GM18873 (cell line): ENCODE data around the gene GRID1.

Source experiments
- ATAC-seq: cut with Tn5 transposase; IDR thresholded peaks from one replicate; pipeline ENCODE4 v1.9.1; 2021; ENCODE audit warnings: mild to moderate bottlenecking, moderate library complexity, moderate number of reproducible peaks; ENCODE audit not compliant: unreplicated experiment, low FRiP score

The GRID1 gene

DNA sequence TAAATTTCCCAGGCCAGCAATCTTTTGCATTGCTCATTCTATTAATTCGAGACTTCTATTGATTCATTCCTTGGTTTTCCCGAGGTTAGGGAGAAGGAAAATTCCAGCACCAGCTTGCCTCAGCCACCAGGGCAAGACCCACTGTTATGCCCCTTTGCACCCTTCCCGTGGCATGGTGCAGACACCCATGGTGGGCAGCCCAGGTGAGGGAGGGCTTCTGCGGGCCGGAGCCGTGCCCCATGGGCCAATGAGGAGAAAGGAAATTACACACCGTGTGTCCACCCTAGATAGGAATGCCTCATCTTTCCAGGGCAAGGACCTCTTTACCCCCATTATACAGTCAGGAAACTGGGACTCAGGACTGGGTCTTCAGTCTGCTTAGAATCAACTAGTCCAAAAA is 4.5 kb upstream of the GRID1 start:
- ATAC-seq: no peak

DNA sequence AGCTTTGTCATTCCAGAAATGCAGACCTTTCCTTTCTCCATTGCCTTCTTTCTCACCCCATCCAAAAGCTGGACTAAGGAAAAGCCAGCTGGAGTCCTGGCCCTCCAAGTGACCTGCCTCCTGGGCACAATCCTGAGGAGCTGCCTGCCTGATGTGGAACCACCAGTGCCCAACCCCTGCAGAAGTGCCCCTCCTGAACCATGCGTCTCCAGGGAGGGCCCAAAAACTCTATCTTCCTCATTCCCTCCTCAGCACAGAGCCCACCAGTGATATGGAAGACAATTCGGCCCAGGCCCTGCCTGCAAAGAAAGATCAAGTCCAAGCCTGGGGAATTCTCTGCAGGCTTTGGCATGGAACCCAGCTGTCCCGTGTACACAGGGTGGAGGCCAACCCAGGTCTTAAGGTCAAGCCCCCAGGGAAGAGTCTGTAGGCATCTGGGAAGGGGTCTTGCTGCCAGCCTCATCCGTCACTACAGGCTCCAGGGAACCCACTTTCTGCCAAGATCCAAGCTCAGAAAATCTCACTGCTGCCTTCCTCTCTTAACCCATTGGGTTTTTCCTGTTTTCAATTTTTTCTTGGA is 3.5 kb upstream of the GRID1 start:
- no peak for ATAC-seq

DNA sequence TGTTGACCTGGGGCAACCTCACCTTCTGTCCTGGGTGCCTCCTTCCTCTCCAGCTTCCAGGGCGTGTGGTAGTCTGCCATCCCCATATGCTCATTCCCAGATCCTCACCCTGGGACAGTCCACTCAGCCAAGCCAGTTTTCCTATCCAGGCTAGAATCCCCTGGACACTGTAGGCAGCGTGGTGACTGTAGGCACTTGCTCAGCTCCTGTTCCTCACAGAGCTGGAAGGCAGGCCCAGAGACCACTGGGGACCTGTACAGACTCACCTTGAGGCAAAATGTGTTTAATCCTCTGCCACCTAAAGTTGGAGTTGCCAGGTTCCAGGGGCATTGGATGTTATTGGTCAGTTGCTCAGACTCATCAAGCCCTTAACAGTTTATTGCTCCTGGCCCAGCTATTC is 2.4 kb upstream of the GRID1 start:
- ATAC-seq: no peak

DNA sequence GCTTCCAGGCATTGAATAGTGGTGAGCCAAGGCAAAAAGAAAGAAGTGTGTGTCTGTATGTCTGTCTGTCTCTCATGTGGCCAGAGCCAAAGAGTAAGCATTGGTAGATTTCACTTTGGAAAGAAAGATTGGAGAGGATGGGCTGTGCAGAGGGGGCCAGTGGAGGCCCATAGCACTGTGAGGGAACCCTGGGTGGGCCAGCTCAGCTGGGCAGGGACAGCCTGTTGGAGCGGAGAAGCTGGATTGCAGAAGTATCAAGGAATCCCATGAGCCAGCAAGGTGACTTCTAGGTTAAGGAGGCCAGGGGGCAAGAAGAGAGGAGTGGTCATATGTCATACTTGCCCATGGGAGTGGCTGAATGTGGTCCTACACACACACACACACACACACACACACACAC is 1.5 kb upstream of the GRID1 start:
- ATAC-seq: no peak

DNA sequence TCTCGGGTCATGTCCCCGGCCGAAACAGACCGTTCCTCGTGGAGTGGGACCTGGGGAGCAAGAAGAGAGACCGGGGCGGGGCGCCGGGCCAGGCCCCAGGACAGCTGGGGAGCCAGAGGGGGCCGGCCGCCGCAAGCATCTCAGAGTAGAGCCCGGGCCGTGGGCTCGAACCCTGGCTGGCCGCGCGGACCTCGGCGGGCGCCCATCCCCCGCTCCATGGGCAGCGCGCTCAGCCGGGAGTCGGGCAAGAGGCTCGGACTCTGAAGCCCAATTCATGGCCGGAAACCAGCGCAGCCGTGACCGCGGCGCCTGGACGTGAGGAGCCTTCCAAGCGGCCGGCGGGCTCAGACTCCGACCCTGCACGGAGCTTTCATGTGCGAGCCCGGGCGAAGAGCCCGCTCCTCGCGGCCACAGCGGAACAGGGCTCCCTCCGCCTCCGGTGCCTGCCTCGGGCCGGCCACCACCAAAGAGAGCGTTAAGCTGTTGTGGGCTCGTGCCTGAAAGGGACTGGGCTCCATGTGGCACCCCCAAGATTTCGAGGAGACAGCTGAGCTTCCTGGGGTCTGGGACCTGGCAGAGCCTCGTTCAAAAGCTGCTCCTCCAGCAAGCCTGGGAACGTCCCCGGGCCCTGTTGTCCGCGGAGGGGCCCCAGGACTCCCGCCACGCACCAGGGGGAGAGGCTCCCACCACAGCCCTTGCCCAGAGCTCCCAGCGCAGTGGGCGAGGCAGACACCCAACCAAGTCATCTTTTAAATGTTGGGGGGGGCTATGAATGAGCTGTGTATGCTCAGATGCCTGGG is 757 bp upstream of the GRID1 start:
- ATAC-seq: no peak

DNA sequence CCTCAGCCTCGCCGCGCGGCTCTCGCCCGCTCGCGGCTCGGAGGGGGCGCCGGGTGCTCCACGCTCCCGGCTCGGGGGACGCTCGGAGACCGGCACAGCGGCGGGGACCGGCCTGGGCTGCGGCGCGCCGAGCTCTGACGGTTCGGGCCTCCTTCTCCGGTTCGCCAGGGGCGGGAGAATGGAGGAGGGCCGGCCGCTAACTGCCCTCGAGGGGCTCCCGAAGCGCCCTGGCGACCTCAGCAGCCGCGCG is 232 bp upstream of the GRID1 start:
- ATAC-seq: no peak

DNA sequence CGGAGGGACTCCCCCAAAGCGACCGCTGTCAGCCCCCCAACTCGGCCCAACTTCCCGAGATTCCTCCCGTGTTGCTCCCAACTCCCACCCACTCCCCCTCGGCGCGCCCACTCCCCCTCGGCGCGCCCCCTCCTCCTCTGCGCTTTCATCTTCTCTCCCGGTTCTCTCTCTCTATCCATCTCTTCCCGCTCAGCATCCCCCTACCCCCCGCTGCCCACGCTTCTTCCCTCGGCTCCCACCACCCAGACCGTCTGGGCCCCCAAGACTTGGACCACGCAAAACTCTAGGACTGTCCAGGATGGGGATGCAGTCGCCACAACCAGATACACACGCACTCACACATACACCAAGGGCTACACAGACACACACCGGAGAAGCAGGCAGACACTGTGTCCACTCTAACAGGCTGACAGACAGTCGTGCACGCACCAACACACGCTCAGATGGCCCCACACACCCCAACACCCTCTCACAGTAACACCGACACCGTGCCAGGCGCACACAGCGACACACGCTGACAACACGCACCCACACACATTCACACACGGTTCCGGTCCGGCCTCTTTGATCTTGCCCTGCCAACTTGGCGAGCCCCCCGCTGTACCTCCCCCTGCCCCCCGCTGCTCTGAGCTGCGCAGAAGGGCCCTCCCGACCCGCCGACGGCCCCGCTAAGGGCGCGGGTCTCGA is 1.1 kb downstream of the GRID1 start:
- no peak for ATAC-seq

DNA sequence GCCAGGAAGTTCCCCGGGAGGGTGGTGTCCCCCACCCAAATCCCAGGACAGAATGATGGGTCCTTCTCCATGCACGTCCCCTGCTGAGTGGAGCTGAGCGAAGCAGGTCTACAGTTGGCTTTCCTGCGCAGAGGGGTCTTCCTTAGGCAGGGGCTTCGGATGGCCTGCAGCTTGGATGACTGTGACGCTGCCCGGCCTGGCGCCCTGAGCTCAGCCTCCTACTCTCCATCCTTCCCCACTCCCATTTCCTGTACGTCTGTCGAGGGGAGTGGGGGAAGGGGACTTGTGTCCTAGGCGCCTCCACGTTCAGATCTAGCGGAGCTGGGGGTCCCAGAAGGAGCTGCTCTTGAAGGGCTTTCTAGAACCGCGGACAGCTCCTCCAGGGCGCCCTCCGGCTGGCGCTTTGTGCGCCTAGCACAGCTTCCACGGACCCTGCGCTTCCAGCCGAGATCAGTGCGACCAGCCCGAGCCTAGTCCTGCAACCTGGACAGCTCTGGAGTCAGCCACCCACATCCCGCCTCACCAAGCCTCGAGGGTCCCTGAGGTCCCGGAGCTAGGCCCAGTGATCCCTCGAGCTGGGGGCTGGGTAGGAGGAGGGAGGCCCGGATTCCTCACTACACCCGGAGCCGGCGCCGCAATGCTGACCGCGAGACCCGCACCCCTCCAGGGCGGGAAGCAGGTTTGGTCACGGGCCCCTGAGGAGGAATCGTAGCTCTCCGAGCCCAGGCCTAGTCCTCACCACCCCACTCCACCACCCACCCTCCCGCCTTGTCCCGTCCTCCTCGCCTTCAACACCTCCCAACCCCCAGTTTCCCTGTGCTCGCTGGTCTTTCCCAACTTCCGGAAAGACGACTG is 1.9 kb downstream of the GRID1 start:
- ATAC-seq: no peak

DNA sequence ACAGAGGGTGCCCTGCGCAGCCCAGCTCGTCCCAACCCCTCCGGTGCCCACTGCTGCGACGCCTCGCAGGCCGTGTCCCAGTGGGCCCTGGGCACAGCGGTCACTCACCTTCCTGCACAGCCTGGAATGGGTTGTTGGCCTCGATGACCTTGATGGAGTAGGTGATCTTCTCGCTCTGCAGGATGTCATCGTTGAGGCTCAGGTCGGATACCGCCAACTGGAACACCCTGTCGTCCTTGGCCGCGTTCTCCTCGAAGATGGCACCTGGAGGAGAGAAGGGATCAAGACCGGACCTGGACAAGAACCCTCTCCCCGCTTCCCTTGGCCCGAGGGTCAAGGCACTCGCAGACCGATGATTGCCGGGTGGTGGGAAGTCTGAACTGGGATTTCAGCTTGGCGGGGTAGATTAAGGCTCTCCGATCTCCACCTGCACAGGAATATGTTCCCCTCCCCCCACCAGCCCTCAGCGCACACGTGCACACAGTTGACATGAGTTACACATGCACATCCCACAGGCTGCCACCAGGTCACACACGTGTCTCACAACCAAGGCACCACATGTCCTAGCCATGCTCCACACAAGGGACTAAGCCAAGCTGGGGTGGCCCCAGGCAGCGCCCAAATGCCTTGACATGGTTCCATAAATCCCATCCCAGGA is 2.6 kb downstream of the GRID1 start:
- ATAC-seq: no peak

DNA sequence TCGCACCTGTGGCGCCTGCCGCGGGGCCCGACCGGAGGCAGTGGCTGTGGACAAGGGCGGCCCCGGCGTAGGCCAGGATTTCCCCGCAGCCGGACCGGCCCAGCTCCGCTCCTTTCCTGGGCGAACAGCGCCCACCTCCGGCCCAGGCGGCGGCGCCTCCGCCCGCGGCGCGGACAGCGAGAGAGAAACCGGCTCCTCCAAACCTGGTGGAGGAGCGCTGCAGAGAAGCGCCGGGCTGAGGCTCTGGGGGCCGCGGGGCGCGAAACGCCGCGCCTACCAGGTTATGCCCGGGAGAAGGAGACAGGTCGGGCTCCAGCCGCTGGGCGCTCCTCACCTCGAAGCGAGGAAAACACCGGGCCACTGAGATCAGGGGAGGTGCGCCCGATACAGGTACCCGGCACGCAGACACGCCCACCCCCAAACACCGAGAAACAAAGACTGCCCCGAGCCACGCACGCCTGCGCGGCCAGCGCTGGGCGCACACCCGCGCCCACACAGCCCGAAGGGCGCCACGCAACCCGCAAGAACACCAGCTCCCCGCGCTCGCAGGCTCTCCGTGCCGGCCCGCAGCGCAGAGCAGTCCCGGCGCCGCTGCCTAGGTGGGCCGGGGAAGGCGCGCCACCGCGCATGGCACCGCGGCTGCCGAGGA is 3.3 kb downstream of the GRID1 start:
- ATAC-seq: no peak

DNA sequence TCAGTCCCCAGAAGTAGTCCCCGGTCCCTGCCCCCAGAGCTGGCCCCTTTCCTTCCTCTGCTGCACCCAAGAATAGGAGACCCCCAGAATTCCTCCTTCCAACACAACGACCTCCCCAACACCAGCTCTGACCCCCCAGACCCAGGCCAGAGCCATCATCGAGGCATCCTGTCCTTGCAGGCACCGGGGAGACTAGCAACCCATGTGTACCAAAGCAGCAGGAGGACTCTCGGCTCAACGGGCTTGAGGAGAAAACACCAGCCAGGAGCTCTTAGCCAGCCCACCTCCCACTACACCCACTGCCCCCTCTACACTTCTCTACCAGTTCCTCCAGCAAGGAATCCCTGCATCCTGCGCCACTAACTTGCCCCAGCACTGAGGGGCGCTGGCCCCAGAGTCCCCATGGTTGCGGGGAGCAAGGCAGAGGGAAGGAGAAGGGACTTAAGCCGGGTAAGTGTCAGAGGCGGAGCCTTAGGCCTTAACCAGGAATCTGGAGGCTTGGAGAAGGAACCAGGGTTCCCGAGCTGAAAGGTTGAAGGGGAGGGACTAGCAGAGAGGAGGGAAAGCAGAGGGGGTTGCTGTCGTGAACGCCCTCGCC is 3.9 kb downstream of the GRID1 start:
- no peak for ATAC-seq

DNA sequence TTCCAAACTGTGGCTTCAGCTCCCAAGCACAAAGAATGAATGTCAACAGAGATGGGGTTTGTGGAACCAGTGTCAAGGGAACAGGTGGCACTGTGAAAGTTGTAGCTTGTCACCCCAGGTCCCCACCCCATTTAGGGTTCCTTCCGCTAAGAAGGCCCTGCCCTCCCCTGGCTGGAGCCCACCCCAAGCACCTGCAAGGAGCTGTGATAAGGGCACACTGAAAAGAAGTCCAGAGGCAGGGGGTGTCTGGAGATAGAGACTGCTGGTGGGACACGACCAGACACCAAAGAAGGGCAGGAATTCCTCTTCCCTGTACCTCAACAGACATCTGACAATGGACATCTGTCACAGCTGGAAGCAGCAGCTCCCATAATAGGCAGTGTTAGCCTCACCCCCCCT is 4.5 kb downstream of the GRID1 start:
- ATAC-seq: no peak

DNA sequence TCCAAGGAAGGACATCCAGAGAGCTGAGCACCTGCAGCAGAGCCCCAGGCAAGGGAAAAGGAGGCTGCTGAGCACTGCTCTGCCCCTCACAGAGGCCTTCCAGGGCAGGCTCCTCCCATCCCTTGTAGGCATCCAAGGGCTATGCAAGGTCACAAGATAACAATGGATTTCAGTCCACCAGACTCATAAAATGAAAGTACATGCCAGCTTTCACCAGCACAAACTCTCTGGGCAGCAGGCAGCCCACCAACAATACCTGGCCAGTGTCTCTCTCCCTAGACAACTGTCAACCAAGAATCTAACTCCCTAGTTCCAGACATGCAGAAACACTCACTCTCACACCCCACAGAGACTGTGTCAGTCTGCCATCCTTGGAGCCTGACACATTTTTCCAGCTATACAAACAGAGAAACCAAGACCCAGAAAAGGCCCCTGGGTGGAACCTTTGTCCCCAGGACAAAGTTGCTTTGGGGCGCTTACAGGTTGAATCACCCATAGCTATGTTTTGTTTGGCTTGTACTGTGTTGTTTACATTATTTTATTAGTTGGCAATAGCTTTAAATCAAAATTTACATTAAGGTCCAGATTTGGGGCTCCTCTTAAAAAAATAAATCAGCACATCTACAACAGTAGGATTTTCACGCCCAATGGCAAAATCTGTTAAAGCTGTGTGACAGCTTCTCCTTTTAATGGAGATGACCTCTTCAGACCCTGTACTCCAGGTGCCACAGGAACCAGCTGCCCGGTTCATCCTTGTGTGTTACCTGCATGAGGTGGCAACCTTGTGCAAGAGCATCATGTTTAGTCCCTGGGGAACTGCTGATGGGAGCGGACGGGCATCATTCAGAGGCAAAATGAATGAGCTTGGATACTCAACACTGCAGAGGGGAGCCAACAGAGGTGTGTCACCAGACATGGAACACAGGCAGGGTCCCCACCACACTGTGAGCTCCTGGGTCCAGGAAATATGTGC is 5.2 kb downstream of the GRID1 start:
- no peak for ATAC-seq

DNA sequence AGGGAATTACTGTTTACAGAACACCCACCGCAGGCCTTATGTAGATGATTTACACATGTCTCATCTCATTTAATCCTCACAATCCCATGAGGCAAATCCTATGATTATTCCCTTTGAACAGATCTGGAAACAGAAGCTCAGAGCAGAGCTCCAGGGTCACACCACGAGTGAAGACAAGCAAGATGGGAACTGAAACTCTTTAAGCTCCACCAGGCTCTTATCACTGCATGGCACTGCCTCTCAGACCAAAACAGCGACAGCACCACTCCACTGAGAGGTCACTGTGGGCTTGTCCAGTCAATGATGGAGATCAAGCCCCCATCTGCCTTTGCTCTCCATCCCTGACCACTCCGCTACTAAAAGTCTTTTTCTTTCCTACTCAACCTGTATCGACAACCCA is 5.9 kb downstream of the GRID1 start:
- no peak for ATAC-seq

DNA sequence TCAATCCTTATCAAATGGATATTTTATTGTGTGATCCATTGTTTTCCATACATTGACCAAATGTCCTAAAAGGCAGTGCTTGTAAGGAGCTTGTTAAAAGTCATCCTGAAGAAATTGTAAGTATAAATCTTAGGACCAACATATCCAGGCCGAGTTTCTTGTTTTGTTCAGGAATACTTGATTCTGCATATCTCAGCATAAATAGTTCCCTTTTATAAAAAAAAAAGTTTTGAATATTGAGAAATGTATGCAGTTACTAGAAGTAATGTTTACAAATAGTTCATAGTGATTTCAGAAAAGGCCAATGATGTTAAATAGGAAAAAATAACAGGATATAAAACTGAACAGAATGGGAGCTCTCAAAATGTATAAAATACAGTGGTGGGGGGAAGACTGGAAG is 6.6 kb downstream of the GRID1 start:
- ATAC-seq: no peak

DNA sequence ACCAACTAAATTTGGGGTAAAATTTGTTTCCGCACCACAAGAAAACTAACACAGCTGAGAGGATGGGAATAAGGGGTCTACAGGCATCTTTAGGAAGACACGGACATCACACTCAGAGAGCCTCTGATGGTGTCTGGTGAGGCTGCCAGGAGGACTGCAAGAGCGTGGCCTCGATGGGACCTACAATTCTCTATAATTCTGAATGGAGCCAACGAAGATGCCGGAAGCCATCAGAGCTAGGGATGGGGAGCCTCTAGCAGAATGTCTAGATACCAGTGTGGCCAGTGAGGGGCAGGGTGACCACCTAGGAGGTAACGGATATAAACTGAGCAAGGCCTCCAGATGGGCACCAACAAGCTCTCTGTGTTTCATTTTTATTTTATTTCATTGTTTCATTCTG is 7.5 kb downstream of the GRID1 start:
- ATAC-seq: no peak

DNA sequence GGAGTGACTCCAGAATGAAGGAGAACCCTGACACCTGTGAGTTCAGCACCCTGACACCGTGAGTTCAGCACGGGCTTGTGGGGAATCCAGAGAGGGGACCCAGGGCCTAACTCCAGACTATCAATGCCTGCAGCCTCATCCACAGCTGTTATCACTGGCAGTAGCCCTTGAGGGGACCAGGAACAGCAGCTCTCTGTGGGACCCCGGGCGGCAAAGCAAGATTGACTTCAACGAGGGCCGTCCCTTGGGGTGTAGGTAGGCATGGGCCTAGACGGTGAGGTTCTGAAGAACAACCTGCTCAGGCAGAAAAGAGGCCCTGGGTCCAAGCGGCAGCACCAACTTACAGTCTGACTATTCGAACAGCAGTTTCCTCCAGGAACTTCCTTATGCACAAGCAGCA is 8.9 kb downstream of the GRID1 start:
- ATAC-seq: no peak

DNA sequence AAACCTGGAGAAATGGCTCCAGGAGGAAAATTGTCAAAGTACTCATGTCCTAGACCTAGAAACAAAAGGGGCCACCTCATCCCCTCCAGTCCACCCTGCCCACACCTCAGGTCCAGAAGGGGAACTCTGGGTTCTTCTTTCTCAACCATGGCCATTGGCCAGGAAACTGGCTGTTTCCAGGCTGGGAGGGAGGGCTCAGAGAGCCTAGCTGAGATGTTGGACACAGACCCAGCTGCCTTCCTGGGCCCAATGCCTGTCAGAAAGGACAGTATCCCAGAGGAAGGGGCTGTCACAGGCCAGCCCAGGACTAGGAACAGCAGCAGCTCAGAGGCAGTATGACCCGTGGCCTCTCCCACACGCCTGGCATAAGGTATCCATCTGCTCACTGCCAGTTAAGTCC is 9.6 kb downstream of the GRID1 start:
- ATAC-seq: no peak

DNA sequence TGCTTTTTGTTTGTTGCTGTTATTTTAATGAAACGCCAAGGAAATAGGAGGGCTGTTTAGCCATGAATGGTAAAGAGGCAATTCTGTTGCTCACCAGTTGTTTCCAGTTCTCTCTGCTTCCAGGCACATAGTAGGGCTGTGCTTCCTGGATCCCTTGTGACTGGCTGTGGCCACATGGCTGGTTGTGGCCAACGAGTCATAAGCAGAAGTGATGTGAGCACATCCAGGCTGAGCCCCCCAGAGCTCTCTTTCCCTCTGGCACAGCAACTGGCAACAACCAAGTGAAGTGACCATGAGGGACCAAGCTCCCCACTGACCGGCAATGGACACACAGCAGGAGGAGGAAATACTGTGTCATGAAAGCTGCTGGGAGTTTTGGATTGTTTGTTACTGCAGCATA is 10.3 kb downstream of the GRID1 start:
- ATAC-seq: no peak
